ENCODE data around the gene ATP2A1.

ATP2A1 gene

GRCh38 chr16:28910086-28911031, 32.1 kb downstream of the ATP2A1 start:
- TF ChIP-seq, protein P1, sequence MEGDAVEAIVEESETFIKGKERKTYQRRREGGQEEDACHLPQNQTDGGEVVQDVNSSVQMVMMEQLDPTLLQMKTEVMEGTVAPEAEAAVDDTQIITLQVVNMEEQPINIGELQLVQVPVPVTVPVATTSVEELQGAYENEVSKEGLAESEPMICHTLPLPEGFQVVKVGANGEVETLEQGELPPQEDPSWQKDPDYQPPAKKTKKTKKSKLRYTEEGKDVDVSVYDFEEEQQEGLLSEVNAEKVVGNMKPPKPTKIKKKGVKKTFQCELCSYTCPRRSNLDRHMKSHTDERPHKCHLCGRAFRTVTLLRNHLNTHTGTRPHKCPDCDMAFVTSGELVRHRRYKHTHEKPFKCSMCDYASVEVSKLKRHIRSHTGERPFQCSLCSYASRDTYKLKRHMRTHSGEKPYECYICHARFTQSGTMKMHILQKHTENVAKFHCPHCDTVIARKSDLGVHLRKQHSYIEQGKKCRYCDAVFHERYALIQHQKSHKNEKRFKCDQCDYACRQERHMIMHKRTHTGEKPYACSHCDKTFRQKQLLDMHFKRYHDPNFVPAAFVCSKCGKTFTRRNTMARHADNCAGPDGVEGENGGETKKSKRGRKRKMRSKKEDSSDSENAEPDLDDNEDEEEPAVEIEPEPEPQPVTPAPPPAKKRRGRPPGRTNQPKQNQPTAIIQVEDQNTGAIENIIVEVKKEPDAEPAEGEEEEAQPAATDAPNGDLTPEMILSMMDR (conservative IDR thresholded peaks at IDR 0.05; ENCODE audit: low read length): no peak
- no peak for TF ChIP-seq EZH2phosphoT487 (IDR thresholded peaks at IDR 0.05; ENCODE audit: borderline replicate concordance)
- no peak overlapping the region for H3K4me2 ChIP-seq (ENCODE audit: low read depth, low read length, poor library complexity, severe bottlenecking)

GRCh38 chr16:28912558-28912957, 34.3 kb downstream of the ATP2A1 start:
- TF ChIP-seq, protein P1 (conservative IDR thresholded peaks at IDR 0.05; ENCODE audit: low read length): no peak
- TF ChIP-seq EZH2phosphoT487 (IDR thresholded peaks at IDR 0.05; ENCODE audit: borderline replicate concordance): no peak
- H3K79me2 ChIP-seq (ENCODE audit: insufficient read depth, low read length): no peaks in the 10 kb centered on the region
- H3K4me2 ChIP-seq (ENCODE audit: low read depth, low read length, poor library complexity, severe bottlenecking): no peak overlapping the region
- no peak overlapping the region for H3K9ac ChIP-seq (ENCODE audit: low read depth, low read length, poor library complexity, severe bottlenecking)
- H2AFZ ChIP-seq (ENCODE audit: low read length): no peak overlapping the region
- no peaks in the 10 kb centered on the region for H3F3A ChIP-seq (ENCODE audit: low read depth)
- no peak overlapping the region for H3K4me3 ChIP-seq (ENCODE audit: low read length, poor library complexity, severe bottlenecking)
- no peaks in the 10 kb centered on the region for H3K9me2 ChIP-seq (replicated peaks; ENCODE audit: low read depth, low read length)
- no peaks in the 10 kb centered on the region for H3K27me3 ChIP-seq (ENCODE audit: insufficient read depth, low read length, poor library complexity, severe bottlenecking)
- H3K9me3 ChIP-seq (ENCODE audit: insufficient read depth, low read depth, low read length): no peaks in the 10 kb centered on the region
- no peaks in the 10 kb centered on the region for H4K20me1 ChIP-seq (ENCODE audit: insufficient read depth, low read length, poor library complexity, severe bottlenecking)
- peaks cover 5% of the 10 kb centered on the region; the same call in 1 of the 2 replicates for H3K36me3 ChIP-seq (ENCODE audit: insufficient read depth, low read length)
- H3K4me1 ChIP-seq (ENCODE audit: insufficient read depth, low read length, poor library complexity, severe bottlenecking): no peaks in the 10 kb centered on the region

More at GRCh38 chr16:28910086-28911031, 32.1 kb downstream of the ATP2A1 start:
- H3K4me3 ChIP-seq (ENCODE audit: low read length, poor library complexity, severe bottlenecking): no peak overlapping the region
- no peaks in the 10 kb centered on the region for H3K9me3 ChIP-seq (ENCODE audit: insufficient read depth, low read depth, low read length)
- no peaks in the 10 kb centered on the region for H3K4me1 ChIP-seq (ENCODE audit: insufficient read depth, low read length, poor library complexity, severe bottlenecking)
- H3K9me2 ChIP-seq (replicated peaks; ENCODE audit: low read depth, low read length): no peaks in the 10 kb centered on the region
- no peak overlapping the region for H2AFZ ChIP-seq (ENCODE audit: low read length)
- no peaks in the 10 kb centered on the region for H3K79me2 ChIP-seq (ENCODE audit: insufficient read depth, low read length)
- no peaks in the 10 kb centered on the region for H3F3A ChIP-seq (ENCODE audit: low read depth)
- no peaks in the 10 kb centered on the region for H3K27me3 ChIP-seq (ENCODE audit: insufficient read depth, low read length, poor library complexity, severe bottlenecking)
- no peak overlapping the region for H3K9ac ChIP-seq (ENCODE audit: low read depth, low read length, poor library complexity, severe bottlenecking)
- H4K20me1 ChIP-seq (ENCODE audit: insufficient read depth, low read length, poor library complexity, severe bottlenecking): no peaks in the 10 kb centered on the region
- H3K36me3 ChIP-seq (ENCODE audit: insufficient read depth, low read length): peaks cover 5% of the 10 kb centered on the region; the same call in 1 of the 2 replicates

DNA sequence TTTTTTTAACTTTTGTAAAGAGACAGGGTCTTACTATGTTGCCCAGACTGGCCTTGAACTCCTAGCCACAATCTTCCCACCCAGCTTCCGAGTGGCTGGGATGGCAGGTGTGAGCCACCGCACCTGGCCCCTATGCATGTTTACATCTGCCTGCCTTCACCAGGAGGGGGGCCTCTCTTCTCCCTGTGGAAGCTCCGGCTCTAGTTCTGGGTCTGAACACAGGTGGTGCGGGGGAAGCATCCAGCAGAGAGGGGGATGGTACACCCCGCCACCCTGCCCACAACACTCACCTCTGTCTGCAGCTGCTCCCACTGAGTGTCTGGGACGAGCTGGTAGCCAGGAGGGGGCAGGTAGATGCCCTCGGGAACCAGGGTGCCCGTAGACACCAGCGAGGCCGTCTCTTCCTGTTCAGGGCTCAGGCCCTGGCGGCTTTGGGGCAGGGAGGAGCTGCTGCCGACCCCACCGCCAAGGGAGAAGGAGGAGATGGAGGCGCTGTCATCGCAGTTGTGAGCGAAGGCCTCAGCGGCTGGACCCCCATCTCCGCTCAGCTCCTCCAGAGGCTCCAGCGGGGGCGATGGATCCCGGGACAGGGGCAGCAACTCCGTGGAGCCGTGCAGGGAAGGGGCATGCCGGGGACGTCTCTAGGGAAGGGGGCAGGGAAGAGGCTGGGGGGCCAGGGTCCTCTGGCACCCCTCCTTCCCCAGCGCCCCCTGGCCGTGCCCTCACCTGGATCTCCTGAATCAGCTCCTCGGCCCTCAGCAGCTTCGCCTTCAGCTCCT, 35.8 kb downstream of the ATP2A1 start:
- TF ChIP-seq, protein P1 (conservative IDR thresholded peaks at IDR 0.05; ENCODE audit: low read length): no peak
- TF ChIP-seq EZH2phosphoT487 (IDR thresholded peaks at IDR 0.05; ENCODE audit: borderline replicate concordance): no peak
- H3K9me3 ChIP-seq (ENCODE audit: insufficient read depth, low read depth, low read length): no peaks in the 10 kb centered on the region
- no peak overlapping the region for H3K9ac ChIP-seq (ENCODE audit: low read depth, low read length, poor library complexity, severe bottlenecking)
- H3K27me3 ChIP-seq (ENCODE audit: insufficient read depth, low read length, poor library complexity, severe bottlenecking): no peaks in the 10 kb centered on the region
- no peaks in the 10 kb centered on the region for H3F3A ChIP-seq (ENCODE audit: low read depth)
- H3K4me2 ChIP-seq (ENCODE audit: low read depth, low read length, poor library complexity, severe bottlenecking): no peak overlapping the region
- no peaks in the 10 kb centered on the region for H4K20me1 ChIP-seq (ENCODE audit: insufficient read depth, low read length, poor library complexity, severe bottlenecking)
- no peak overlapping the region for H3K4me3 ChIP-seq (ENCODE audit: low read length, poor library complexity, severe bottlenecking)
- no peak overlapping the region for H2AFZ ChIP-seq (ENCODE audit: low read length)
- H3K79me2 ChIP-seq (ENCODE audit: insufficient read depth, low read length): no peaks in the 10 kb centered on the region
- no peaks in the 10 kb centered on the region for H3K4me1 ChIP-seq (ENCODE audit: insufficient read depth, low read length, poor library complexity, severe bottlenecking)
- peaks cover 4% of the 10 kb centered on the region; the same call in 1 of the 2 replicates for H3K36me3 ChIP-seq (ENCODE audit: insufficient read depth, low read length)
- H3K9me2 ChIP-seq (replicated peaks; ENCODE audit: low read depth, low read length): no peaks in the 10 kb centered on the region

Measured in Loucy (cell line).